Sigmoid colon (tissue), 4 donors: ENCODE measurements around the gene TMEM63A.

Experiments used
- CTCF ChIP-seq, 4 experiments: fragments of 450-650 bp in 3 of 4; fragments of 200-600 bp in 1 of 4; IDR thresholded peaks; one replicate each; pipeline ENCODE4 v1.5.1; 2016 to 2019; ENCODE audit warnings: antibody characterized with exemption in 4 of 4, mild to moderate bottlenecking in 3 of 4, moderate library complexity in 2 of 4
- EP300 ChIP-seq, 4 donors: sonication (generic); formaldehyde crosslinking; IDR thresholded peaks; one replicate each; pipeline ENCODE4 v1.6.1; 2017; ENCODE audit warnings: antibody characterized with exemption in 4 of 4
- POLR2A ChIP-seq, 2 donors: fragments of 450-650 bp; IDR thresholded peaks; one replicate each; pipeline ENCODE4 v1.6.1; 2016; ENCODE audit warnings: antibody characterized with exemption in 2 of 2, mild to moderate bottlenecking in 2 of 2, moderate library complexity in 2 of 2

- TF ChIP-seq EP300 (IDR thresholded peaks at IDR 0.05) (peak in 1 of 4 donors; percentile 77), CTCF (IDR thresholded peaks at IDR 0.05) (no peak), POLR2A (IDR thresholded peaks at IDR 0.05) (no peak)
Measured at GRCh38 chr1:225817611-225818061, 64.5 kb downstream of the TMEM63A start.
